BJ (cell line): ENCODE data around the gene TEAD4. TPM values are rescaled to one million over a fixed set of nuclear protein-coding genes. Genes with fewer than 3 reads are reported as not detected.

ENCODE experiments used
- CTCF ChIA-PET: fragments of 350-600 bp; formaldehyde crosslinking; extraction: SDS; loops from one replicate; lab custom pipeline; 2021; ENCODE audit warnings: antibody characterized with exemption, inconsistent platforms; lab: Yijun Ruan, JAX
- POLR2A ChIA-PET: fragments of 300-600 bp; sonication (Branson Sonifier 250); formaldehyde crosslinking; extraction: SDS; loops from one replicate; lab custom pipeline; 2021; ENCODE audit warnings: antibody characterized with exemption; lab: Charles Lee
- DNase-seq: peaks from one replicate; pipeline ENCODE4 v3.0.0-alpha.2; 2011; ENCODE audit warnings: low read depth
- H3K27me3 ChIP-seq: 2 replicates; pipeline ENCODE4 v1.6.0; 2011; ENCODE audit warnings: low read length; ENCODE audit not compliant: control insufficient read depth, insufficient read depth
- H3K36me3 ChIP-seq: 2 replicates; pipeline ENCODE4 v1.5.1; 2011; ENCODE audit warnings: low read length; ENCODE audit not compliant: control insufficient read depth, insufficient read depth
- H3K4me3 ChIP-seq: 2 replicates; pipeline ENCODE4 v1.5.1; 2011; ENCODE audit warnings: low read depth, mild to moderate bottlenecking, control low read depth, low read length
- CTCF ChIP-seq: IDR thresholded peaks from 2 replicates; pipeline ENCODE4 v1.5.1; 2011; ENCODE audit warnings: low read depth, mild to moderate bottlenecking, control low read depth, inconsistent platforms, low read length, moderate library complexity; ENCODE audit not compliant: insufficient read depth
- polyA plus RNA-seq: library from polyadenylated mRNA; depleted of rRNA; stranded (reverse); fragments of >200 nt; gene quantifications from 2 replicates; pipeline ENCODE4 v1.2.3, GENCODE V29; 2011

TEAD4 gene
- polyA plus RNA-seq, 1 experiment, result 30.2 TPM

GRCh38 chr12:3071710-3072109 is 112.5 kb downstream of the TEAD4 start:
- ChIA-PET CTCF (interaction anchor here (1.2 to 8.1 kb wide), 3 partner anchors 40 to 228 kb away, joined by 3 to 122 read pairs (median 12); no protein-coding TSS in a partner anchor), POLR2A (no interaction called here)
- no peak for TF ChIP-seq CTCF
- DNase-seq, result no peak
- Histone ChIP-seq H3K4me3 (no peak overlapping the region), H3K27me3 (peaks cover 3% of the 10 kb centered on the region; the same call in 1 of the 2 replicates), H3K36me3 (no peaks in the 10 kb centered on the region)

DNA sequence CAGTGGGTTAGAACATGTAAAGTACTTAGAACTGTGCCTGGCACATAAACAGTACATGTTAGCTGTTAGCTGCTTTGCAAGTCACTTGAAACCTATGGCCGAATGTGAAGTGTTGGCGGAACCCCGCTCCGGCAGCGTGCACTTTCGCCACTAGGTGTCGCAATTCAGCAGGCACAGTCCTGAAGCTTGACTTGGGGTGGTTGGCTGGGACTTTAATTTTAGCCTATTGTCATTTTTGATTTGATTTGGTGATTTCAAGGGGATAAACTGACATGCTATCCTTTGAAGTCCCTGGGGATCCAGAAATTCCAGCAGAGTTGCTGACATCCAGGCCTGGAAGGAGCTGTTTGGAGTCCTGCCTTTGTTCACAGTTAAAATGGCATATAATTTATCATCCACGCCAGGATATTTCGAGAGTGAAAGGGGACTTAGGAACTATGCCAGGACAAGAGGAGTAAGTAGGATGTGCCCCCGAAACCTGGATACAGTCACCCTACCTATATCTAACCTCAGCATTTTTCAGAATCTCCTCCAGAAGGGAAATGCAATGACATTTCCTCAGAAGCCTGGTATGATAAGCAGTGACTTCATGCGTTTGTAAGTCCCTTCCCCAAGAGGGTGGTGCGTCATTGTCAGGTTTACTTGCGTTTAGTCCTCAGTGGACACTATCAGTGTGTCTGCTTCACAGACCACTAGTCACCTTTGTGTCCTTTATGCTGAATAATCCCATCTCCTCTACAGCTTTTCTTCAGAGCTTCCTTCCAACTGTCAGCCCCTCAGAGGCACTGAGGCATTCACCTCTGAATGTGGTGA is 114.4 kb downstream of the TEAD4 start:
- TF ChIP-seq CTCF, result peak; percentile 99
- DNase-seq, result peak; percentile 36
- POLR2A ChIA-PET, result no interaction called here
- Histone ChIP-seq H3K36me3 (no peaks in the 10 kb centered on the region), H3K4me3 (no peak overlapping the region), H3K27me3 (no peaks in the 10 kb centered on the region; the same call in 1 of the 2 replicates)
- CTCF ChIA-PET, result interaction anchor here (0.5 to 8.1 kb wide), 46 partner anchors 9 to 226 kb away, joined by 3 to 122 read pairs (median 4); no protein-coding TSS in a partner anchor

GRCh38 chr12:3075315-3075714 is 116.1 kb downstream of the TEAD4 start:
- CTCF ChIA-PET, result interaction anchor here (1.4 to 8.1 kb wide), 6 partner anchors 41 to 201 kb away, joined by 6 to 122 read pairs (median 10); no protein-coding TSS in a partner anchor
- no peaks in the 10 kb centered on the region for H3K36me3 ChIP-seq
- no peak for TF ChIP-seq CTCF
- DNase-seq, result no peak
- H3K27me3 ChIP-seq, result no peaks in the 10 kb centered on the region; the same call in 1 of the 2 replicates
- POLR2A ChIA-PET, result no interaction called here
- no peak overlapping the region for H3K4me3 ChIP-seq

DNA sequence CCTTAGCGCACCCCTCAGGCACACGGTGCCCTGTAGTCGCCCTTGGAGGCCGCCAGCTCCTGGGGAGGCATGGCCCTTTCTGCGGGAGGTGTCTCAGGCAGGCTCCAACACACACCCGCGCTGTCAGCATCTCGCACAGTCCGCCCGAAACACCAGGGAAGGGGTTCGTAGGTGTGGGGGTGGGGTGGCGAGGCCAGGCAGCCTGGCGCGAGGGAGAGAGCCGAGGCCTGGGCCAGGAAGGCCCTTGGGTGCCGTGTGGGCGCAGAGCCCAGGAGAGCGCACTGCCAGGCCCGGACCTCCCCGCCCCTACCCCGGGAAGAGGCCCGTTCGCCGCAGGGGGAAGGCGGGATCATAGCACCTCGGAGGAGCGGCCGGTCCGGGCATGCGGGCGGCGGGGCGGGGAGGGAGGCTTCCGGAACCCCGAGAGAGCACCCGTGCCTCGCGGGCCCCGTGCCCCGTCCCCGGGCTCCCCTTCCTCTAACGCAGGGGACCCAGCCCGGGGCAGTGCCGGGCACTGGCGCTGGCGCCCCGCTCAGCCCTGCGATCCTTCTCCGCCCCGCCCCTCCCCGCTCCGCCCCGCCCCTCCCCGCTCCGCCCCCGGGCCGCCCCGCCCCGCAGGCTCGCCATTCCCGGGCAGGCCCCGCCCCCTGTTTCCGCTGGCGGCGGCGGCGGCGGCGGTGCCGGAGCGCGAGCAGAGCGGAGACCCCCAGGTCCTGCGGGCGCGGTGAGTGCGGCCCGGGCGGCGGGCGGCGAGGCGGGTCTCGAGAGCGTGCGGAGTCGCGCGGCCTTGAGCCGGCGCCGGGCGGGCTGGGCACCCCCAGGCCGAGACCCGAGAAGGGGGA is 117.8 kb downstream of the TEAD4 start, which contains the start of gene TSPAN9:
TSS of gene TSPAN9 (plus strand) at position 650 of the 842 bp plus-strand sequence. CDS start 123,815 bp downstream, outside the sequence.
- no peak for DNase-seq
- POLR2A ChIA-PET, result no interaction called here
- CTCF ChIA-PET, result interaction anchor here (0.6 to 8.1 kb wide), 5 partner anchors 10 to 199 kb away, joined by 3 to 122 read pairs (median 7); no protein-coding TSS in a partner anchor
- Histone ChIP-seq H3K4me3 (peak within 1 kb of the TSS; percentile 66), H3K27me3 (no peaks in the 10 kb centered on the region), H3K36me3 (no peaks in the 10 kb centered on the region)
- TF ChIP-seq CTCF, result no peak
